K562 (cell line): Measurements from ENCODE around the gene CPZ. TPM values are rescaled to one million over a fixed set of nuclear protein-coding genes. Genes with fewer than 3 reads are reported as not detected.

Experiments
- BRD4 ChIP-seq: fragments of 200-600 bp; sonication (generic); IDR thresholded peaks from 2 replicates; pipeline ENCODE4 v1.6.1; 2017; ENCODE audit warnings: inconsistent platforms
- HEY1 ChIP-seq: fragments of 250-450 bp; sonication (Bioruptor Pico); IDR thresholded peaks from 2 replicates; pipeline ENCODE4 v1.5.0; 2020; ENCODE audit warnings: mild to moderate bottlenecking, moderate library complexity, borderline replicate concordance
- HMGN3 ChIP-seq: IDR thresholded peaks from 2 replicates; pipeline ENCODE4 v1.6.1; 2011; ENCODE audit warnings: borderline replicate concordance, low read depth, mild to moderate bottlenecking, mixed read lengths, low read length; ENCODE audit not compliant: insufficient read length; ENCODE audit errors: extremely low read depth
- NFIC ChIP-seq: fragments of 450-650 bp; IDR thresholded peaks from 2 replicates; pipeline ENCODE4 v1.6.1; 2017; ENCODE audit warnings: mild to moderate bottlenecking, inconsistent platforms
- SAFB2 ChIP-seq: fragments of 200-400 bp; formaldehyde crosslinking; IDR thresholded peaks from 2 replicates; pipeline ENCODE4 v1.6.1; 2018; ENCODE audit warnings: borderline replicate concordance, low read length, low read depth, moderate library complexity; ENCODE audit not compliant: severe bottlenecking
- SFPQ ChIP-seq: fragments of 200-400 bp; formaldehyde crosslinking; IDR thresholded peaks from 2 replicates; pipeline ENCODE4 v1.6.1; 2017; ENCODE audit warnings: mild to moderate bottlenecking, low read depth, low read length, moderate library complexity
- TSC22D4 ChIP-seq: fragments of 450-650 bp; IDR thresholded peaks from 2 replicates; pipeline ENCODE4 v1.6.1; 2016; ENCODE audit warnings: missing genetic modification characterization, missing biosample characterization, control low read depth
- YBX1 ChIP-seq: fragments of 450-650 bp; IDR thresholded peaks from 2 replicates; pipeline ENCODE4 v1.7.1; 2016; ENCODE audit warnings: mild to moderate bottlenecking
- ZKSCAN8 ChIP-seq: fragments of 200-800 bp; sonication (Bioruptor generic); IDR thresholded peaks from 2 replicates; pipeline ENCODE4 v1.6.1; 2016; ENCODE audit warnings: missing genetic modification characterization, missing compliant biosample characterization
- ZNF280A ChIP-seq: fragments of 450-650 bp; IDR thresholded peaks from 2 replicates; pipeline ENCODE4 v1.6.1; 2018; ENCODE audit warnings: mild to moderate bottlenecking, low read depth; ENCODE audit not compliant: partially characterized antibody
- ZNF347 ChIP-seq: fragments of 450-650 bp; formaldehyde crosslinking; IDR thresholded peaks from 2 replicates; pipeline ENCODE4 v1.4.0; 2020; ENCODE audit warnings: low read depth, mild to moderate bottlenecking, moderate library complexity
- polyA plus RNA-seq, 8 experiments: library from polyadenylated mRNA; depleted of rRNA in 4 of 8; stranded (reverse) in 5 of 8; unstranded in 3 of 8; fragments of >200 nt; fragmentation: Nextera tagmentation in 2 of 8; fragmentation: Illumina TruSeq in 1 of 8; extraction: Ambion mirVana in 2 of 8; extraction: Trizol in 1 of 8; gene quantifications; 2 replicates each; pipeline versions ENCODE4 v1.2.1 to v1.2.3, GENCODE V29; 2011 to 2014; ENCODE audit warnings: inconsistent platforms in 1 of 8, missing spikeins in 1 of 8
- total RNA-seq, 7 experiments: library from RNA; depleted of rRNA in 6 of 7; stranded (reverse); fragments of >200 nt in 6 of 7; fragmentation: Illumina TruSeq in 2 of 7; extraction: Trizol in 2 of 7; gene quantifications; 2 replicates each; pipeline versions ENCODE4 v1.2.1 to v1.2.3, GENCODE V29; 2011 to 2021; ENCODE audit warnings: low replicate concordance in 1 of 7
- TF ChIP-seq, protein P1 (sequence below): sonication (generic); formaldehyde crosslinking; IDR thresholded peaks from 2 replicates; pipeline ENCODE4 v1.8.1; 2023; ENCODE audit warnings: mild to moderate bottlenecking, missing genetic modification reagents, moderate library complexity
- TF ChIP-seq, protein P2 (sequence below): fragments of 250-450 bp; sonication (Bioruptor Pico); IDR thresholded peaks from 2 replicates; pipeline ENCODE4 v1.8.0; 2021; ENCODE audit warnings: borderline replicate concordance, mild to moderate bottlenecking, moderate library complexity; ENCODE audit not compliant: poor library complexity, severe bottlenecking

The CPZ gene
- total and polyA plus RNA-seq, 9 of the 15 experiments (the other 6 are each of a cell fraction or from before 2014, with no cell fraction given) = 0.06 to 2.2 (median 1.2) TPM; not detected in 1

DNA sequence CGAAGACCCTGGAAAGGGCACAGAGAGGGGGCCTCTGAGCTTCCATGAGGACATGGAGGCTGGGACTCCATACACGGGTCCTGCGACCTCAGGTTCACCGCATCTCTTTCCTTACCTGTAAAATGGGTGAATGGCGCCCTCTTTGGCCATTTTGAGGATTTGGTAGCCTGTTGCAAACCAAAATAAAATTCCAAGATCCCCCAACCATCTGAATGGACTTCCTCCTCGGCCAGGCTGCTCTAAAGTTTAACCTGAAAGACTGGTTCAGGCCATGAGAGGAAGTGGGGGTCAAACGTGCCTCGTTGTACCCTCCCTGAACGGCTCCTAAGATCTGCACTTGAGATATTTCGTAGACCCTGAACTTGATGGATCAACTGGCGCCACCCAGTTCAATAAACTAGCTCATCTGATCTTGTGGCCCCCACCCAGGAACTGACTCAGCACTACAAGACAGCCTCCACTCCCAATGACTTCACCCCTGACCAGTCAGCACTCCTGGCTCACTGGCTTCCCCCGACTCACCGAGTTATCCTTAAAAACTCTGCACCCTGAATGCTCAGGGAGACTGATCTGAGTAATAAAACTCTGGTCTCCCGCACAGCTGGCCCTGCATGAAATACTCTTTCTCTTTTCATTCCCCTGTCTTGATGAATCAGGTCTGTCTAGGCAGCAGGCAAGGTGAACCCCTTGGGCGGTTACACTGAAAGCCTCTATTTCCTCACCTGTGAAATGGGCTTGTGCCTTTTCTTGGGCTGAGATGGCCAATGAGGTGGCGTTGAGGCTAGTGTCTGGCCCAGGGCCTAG is 45.3 kb upstream of the CPZ start (continued):
- TF ChIP-seq HMGN3 (no peak), HEY1 (no peak), ZKSCAN8 (CRISPR knock-in tag) (no peak), SFPQ (no peak), ZNF280A (no peak), NFIC (no peak; the same call in 1 of the 2 replicates), TSC22D4 (tag) (no peak), ZNF347 (CRISPR knock-in tag) (no peak), SAFB2 (no peak), BRD4 (no peak), YBX1 (no peak)
- TF ChIP-seq, protein P1, sequence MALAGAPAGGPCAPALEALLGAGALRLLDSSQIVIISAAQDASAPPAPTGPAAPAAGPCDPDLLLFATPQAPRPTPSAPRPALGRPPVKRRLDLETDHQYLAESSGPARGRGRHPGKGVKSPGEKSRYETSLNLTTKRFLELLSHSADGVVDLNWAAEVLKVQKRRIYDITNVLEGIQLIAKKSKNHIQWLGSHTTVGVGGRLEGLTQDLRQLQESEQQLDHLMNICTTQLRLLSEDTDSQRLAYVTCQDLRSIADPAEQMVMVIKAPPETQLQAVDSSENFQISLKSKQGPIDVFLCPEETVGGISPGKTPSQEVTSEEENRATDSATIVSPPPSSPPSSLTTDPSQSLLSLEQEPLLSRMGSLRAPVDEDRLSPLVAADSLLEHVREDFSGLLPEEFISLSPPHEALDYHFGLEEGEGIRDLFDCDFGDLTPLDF (CRISPR knock-in tag) = no peak
- TF ChIP-seq, protein P2, sequence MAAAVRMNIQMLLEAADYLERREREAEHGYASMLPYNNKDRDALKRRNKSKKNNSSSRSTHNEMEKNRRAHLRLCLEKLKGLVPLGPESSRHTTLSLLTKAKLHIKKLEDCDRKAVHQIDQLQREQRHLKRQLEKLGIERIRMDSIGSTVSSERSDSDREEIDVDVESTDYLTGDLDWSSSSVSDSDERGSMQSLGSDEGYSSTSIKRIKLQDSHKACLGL (CRISPR knock-in tag) = no peak
- TF ChIP-seq, all 486 proteins: peak for 93
